Stimulated activated naive B cell treated with anti-CD40 and anti-IgM and Interleukin-4, amounts not matched to agents 10 μg/mL and 1 μg/mL and 100 μg/mL, for 72 hours (primary cell): ENCODE results near the gene AQP1.

ENCODE experiments used
- ATAC-seq, 2 donors: fragments of 150-1000 bp; cut with Tn5 transposase; replicated peaks; 2 replicates each; pipeline ENCODE4 v1.10.0; 2021; ENCODE audit warnings: moderate library complexity in 1 of 2
- DNase-seq: peaks from one replicate; pipeline ENCODE4 v3.0.0; 2021
- H3K27ac Mint-ChIP-seq: one replicate; pipeline ENCODE4 v1.8.0; 2022; ENCODE audit warnings: mild to moderate bottlenecking, mixed read lengths
- H3K27me3 Mint-ChIP-seq, 2 donors: one replicate each; pipeline ENCODE4 v1.8.0; 2022; ENCODE audit warnings: mixed read lengths in 2 of 2
- H3K36me3 Mint-ChIP-seq, 2 donors: one replicate each; pipeline ENCODE4 v1.8.0; 2022; ENCODE audit warnings: mixed read lengths in 2 of 2, mild to moderate bottlenecking in 1 of 2
- H3K4me1 Mint-ChIP-seq, 2 donors: one replicate each; pipeline ENCODE4 v1.8.0; 2022; ENCODE audit warnings: mixed read lengths in 2 of 2, mild to moderate bottlenecking in 1 of 2
- H3K4me3 Mint-ChIP-seq, 2 donors: one replicate each; pipeline ENCODE4 v1.8.0; 2022; ENCODE audit warnings: mild to moderate bottlenecking in 2 of 2, mixed read lengths in 2 of 2, moderate library complexity in 1 of 2
- H3K9me3 Mint-ChIP-seq, 2 donors: one replicate each; pipeline ENCODE4 v1.8.0; 2022; ENCODE audit warnings: mixed read lengths in 2 of 2, mild to moderate bottlenecking in 1 of 2

AQP1 gene

DNA sequence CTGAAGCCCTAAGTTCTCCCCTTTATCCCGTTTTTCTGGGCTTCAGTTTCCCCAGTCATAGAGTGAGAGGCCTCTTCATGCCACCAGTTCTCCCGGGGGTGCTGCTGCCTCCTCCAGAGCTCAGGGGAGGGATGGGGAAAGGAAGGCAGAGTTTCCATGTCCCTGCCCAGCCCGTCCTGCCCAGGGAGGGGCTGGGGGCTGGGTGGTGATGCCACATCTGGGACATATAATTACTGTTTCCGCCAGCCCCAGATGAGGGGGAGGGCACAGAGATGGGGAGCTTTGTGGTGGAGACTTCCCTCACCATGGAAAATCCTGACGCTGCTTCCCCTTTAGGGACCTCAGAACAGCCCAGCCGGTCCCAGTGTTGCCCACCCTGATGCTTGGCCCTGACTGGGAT is 4.1 kb downstream of the AQP1 start:
- Mint-ChIP-seq H3K4me3 (no peak overlapping the region), H3K4me1 (peaks cover 0 to under 1% of the 10 kb centered on the region in 2 donors), H3K9me3 (no peaks in the 10 kb centered on the region), H3K27ac (no peak overlapping the region), H3K36me3 (no peaks in the 10 kb centered on the region), H3K27me3 (peaks cover 0 to under 1% of the 10 kb centered on the region in 2 donors)
- DNase-seq (no peak), ATAC-seq (no peak)

DNA sequence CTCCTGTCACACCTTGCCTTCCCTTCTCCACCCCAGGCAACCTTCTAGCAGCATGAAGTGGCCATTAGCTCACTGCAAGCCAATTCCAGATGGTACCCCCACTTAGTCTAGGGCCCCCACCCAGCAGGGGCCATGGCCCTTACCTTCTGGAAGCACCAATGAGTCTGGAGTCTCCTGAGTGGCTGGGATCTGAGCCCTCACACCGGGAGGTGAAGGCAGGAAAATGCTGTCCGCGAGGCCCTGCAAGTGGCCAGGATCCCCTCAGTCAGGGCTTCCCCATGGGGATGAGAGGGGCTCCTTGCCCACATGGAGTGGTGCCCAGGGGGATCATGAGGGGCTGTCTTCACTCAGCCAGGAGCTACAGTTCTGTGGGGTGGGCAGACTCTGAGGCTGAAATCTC is 4.6 kb downstream of the AQP1 start:
- Mint-ChIP-seq H3K27me3 (no peaks in the 10 kb centered on the region), H3K27ac (no peak overlapping the region), H3K9me3 (no peaks in the 10 kb centered on the region), H3K36me3 (no peaks in the 10 kb centered on the region), H3K4me1 (no peaks in the 10 kb centered on the region), H3K4me3 (no peak overlapping the region)
- DNase-seq (no peak), ATAC-seq (no peak)

DNA sequence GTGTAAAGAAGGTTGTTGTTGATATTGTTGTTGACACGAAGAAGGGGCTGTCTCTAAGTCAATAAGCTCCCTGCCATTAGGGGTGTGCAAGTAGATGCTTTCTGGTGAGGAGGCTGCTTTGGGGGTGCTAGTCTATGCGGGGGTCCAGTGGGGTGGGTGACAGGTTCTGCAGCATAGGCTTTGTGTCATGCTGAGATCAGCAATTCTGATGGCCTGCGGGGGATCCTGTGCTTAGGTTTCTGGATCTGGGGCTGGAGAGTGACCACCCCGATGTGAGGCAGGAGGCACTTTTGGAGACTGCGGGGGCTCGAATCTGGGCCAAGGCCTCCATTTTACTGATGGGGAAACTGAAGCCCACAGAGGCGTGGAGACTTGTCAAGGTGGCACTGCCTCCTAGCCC is 5.1 kb downstream of the AQP1 start:
- Mint-ChIP-seq H3K27ac (no peak overlapping the region), H3K27me3 (no peaks in the 10 kb centered on the region), H3K9me3 (no peaks in the 10 kb centered on the region), H3K4me1 (no peaks in the 10 kb centered on the region), H3K4me3 (no peak overlapping the region), H3K36me3 (no peaks in the 10 kb centered on the region)
- ATAC-seq (no peak), DNase-seq (no peak)

DNA sequence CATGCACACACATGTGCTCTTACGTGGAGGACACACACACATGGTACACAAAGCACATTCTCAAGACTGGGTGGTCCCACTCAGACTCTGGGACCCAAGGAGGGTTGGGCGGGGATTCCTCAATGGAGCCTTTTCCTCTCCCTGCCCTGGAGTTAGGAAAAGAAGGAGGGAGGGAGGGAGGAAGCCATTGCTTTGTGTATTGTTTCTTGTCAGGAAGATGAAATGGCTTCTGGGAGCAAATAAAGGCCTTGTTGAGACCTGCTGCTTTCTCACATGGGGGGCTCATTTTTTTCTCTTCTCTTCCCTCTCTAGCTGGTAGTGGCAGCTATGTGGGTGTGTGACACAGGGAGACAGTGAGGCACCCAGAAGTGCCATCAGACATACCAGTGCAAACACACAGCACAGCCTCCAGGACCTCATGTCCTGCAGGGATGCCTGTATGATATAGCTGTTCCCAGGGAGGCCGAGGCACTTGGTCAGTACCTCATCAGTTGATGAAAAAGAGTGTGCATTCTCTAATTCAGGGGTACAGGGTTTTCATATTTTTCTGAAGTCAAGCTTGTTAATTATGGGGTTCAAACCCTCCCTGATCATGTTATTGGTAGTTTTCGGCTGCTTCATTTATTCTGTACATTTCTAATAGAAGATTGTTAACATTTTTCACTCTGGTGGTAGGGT is 5.7 kb downstream of the AQP1 start:
- Mint-ChIP-seq H3K27ac (no peak overlapping the region), H3K36me3 (no peaks in the 10 kb centered on the region), H3K9me3 (no peaks in the 10 kb centered on the region), H3K4me1 (no peaks in the 10 kb centered on the region), H3K27me3 (no peaks in the 10 kb centered on the region), H3K4me3 (no peak overlapping the region)
- ATAC-seq (no peak), DNase-seq (no peak)

DNA sequence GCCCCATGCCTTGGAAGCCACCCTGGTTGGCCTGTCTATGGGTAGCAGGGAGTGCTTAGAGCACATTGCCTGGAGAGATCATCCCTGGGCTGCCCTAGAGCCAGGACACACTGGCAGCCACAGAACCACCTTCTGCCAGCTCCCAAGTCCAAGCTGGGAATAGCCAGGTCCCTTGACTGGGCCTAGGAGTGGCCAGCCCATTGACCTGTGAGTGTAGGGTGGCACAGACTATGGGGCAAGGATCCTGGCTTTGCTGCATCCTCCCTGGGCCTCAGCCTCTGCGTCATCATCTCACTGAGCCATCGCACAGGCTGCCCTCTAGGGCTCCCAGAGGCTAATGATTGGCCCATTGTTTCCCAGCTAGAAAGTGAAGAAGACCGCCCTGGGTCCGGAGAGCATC is 7.0 kb downstream of the AQP1 start:
- Mint-ChIP-seq H3K27me3 (no peaks in the 10 kb centered on the region), H3K27ac (no peak overlapping the region), H3K4me3 (no peak overlapping the region), H3K4me1 (no peaks in the 10 kb centered on the region), H3K9me3 (no peaks in the 10 kb centered on the region), H3K36me3 (no peaks in the 10 kb centered on the region)
- DNase-seq: no peak
- peak in 1 of 2 donors; percentile 13 for ATAC-seq

GRCh38 chr7:30920021-30920583 is 8.4 kb downstream of the AQP1 start:
- ATAC-seq: no peak
- H3K27me3 Mint-ChIP-seq: no peaks in the 10 kb centered on the region
- no peak overlapping the region for H3K27ac Mint-ChIP-seq
- no peaks in the 10 kb centered on the region for H3K9me3 Mint-ChIP-seq
- no peak for DNase-seq
- H3K4me1 Mint-ChIP-seq: no peaks in the 10 kb centered on the region
- no peaks in the 10 kb centered on the region for H3K36me3 Mint-ChIP-seq
- H3K4me3 Mint-ChIP-seq: no peak overlapping the region

DNA sequence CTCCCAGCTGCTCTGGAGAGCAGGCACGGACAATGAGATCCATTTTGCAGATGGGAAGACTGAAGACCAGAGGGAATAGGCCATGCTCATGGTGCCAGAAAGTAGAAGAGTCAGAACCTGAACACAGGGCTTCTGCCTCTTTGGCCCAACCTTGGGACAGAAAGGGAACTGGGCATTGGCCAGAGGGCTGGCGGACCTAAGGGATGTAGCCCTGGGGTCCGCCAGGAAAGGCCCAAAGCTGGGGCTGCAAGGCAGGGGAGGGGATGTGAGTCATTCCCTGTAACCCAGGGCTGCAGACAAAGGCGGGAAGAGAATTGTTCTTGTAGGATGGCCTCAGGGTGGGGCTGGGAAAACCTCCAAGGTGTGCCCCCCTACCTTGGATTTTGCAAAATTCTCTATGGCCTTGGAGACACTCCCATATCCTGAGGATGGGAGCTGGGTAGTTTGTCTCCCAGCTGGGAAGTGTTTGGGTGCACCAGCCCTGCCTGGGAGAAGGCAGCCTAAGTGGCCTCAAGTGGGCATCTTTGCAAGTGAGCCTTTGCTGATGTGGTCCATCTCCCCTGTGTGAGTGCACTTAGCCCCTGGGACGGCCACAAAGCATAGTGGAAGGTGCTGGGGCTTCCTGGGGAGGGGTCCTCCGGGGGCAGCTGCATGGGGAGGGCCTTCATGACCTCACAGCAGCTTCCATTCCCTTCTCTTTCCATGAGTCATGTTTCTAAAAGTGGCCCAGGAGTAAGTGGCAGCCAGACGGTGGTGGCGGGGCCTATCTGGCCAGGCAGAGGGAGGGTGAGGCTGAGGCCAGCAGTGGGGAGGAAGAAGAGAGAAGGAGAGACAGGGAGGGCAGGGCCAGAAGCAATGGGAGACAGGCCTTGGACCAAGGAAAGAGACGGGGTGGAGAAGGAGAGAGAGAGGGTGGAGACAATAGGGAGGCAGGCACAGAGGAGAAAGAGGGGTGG is 9.2 kb downstream of the AQP1 start:
- Mint-ChIP-seq H3K27me3 (no peaks in the 10 kb centered on the region), H3K4me1 (no peaks in the 10 kb centered on the region), H3K4me3 (no peak overlapping the region), H3K36me3 (no peaks in the 10 kb centered on the region), H3K9me3 (no peaks in the 10 kb centered on the region), H3K27ac (no peak overlapping the region)
- no peak for DNase-seq
- ATAC-seq: no peak

GRCh38 chr7:30921540-30922401 is 10.1 kb downstream of the AQP1 start:
- H3K4me1 Mint-ChIP-seq: no peaks in the 10 kb centered on the region
- ATAC-seq (no peak), DNase-seq (no peak)
- H3K27ac Mint-ChIP-seq: no peak overlapping the region
- H3K9me3 Mint-ChIP-seq: peaks cover 0 to 4% of the 10 kb centered on the region in 2 donors
- H3K27me3 Mint-ChIP-seq: no peaks in the 10 kb centered on the region
- H3K36me3 Mint-ChIP-seq: no peaks in the 10 kb centered on the region
- H3K4me3 Mint-ChIP-seq: no peak overlapping the region

DNA sequence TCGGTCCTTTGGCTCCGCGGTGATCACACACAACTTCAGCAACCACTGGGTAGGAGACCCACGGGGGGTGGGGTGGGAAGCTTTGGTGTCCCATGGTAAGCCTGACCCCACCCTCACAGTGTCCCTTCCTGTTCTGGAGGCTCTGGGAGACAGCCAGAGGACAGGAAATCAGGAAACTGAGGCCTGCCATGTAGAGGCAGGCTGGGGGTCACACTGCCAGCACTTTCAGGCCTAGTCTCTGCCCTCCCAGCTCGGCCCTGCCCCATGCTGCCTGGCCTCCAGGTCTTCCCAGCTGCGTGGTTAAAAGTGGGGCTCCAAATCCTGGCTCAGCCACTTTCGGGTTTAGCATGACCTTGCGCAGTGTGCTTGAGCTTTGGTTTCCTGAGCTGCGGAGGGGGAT is 10.9 kb downstream of the AQP1 start:
- no peak overlapping the region for H3K27ac Mint-ChIP-seq
- H3K36me3 Mint-ChIP-seq: no peaks in the 10 kb centered on the region
- no peak overlapping the region for H3K4me3 Mint-ChIP-seq
- H3K4me1 Mint-ChIP-seq: no peaks in the 10 kb centered on the region
- H3K9me3 Mint-ChIP-seq: peaks cover 0 to 9% of the 10 kb centered on the region in 2 donors
- DNase-seq (no peak), ATAC-seq (no peak)
- no peaks in the 10 kb centered on the region for H3K27me3 Mint-ChIP-seq

DNA sequence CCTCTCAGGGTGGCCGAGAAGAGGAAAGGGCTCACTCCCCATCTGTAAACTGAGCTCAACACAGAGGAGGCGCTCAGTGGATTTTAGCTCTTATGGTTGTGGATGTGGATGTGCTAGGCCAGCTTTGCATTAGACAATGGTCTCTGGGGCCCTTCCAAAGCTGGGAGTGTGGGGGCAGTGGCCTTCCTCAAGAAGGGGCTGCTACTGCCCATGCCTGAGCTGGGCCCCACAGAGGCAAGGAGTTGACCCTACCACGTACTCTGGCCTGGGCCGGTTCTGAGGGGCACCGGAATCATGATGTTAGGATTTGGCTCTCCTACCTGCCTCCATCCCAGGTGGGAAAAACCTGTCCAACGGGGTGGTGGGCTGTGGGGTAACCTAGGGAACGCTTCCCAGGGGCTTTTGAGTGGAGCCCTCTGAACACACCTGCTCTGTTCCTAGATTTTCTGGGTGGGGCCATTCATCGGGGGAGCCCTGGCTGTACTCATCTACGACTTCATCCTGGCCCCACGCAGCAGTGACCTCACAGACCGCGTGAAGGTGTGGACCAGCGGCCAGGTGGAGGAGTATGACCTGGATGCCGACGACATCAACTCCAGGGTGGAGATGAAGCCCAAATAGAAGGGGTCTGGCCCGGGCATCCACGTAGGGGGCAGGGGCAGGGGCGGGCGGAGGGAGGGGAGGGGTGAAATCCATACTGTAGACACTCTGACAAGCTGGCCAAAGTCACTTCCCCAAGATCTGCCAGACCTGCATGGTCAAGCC is 11.5 kb downstream of the AQP1 start:
- no peaks in the 10 kb centered on the region for H3K36me3 Mint-ChIP-seq
- no peak overlapping the region for H3K27ac Mint-ChIP-seq
- ATAC-seq (no peak), DNase-seq (no peak)
- H3K27me3 Mint-ChIP-seq: no peaks in the 10 kb centered on the region
- no peak overlapping the region for H3K4me3 Mint-ChIP-seq
- peaks cover 0 to 12% of the 10 kb centered on the region in 2 donors for H3K9me3 Mint-ChIP-seq
- no peaks in the 10 kb centered on the region for H3K4me1 Mint-ChIP-seq

GRCh38 chr7:30923774-30924413 is 12.2 kb downstream of the AQP1 start:
- no peak overlapping the region for H3K4me3 Mint-ChIP-seq
- peaks cover 0 to 12% of the 10 kb centered on the region in 2 donors for H3K9me3 Mint-ChIP-seq
- no peak overlapping the region for H3K27ac Mint-ChIP-seq
- ATAC-seq (no peak), DNase-seq (no peak)
- no peaks in the 10 kb centered on the region for H3K36me3 Mint-ChIP-seq
- no peaks in the 10 kb centered on the region for H3K4me1 Mint-ChIP-seq
- H3K27me3 Mint-ChIP-seq: no peaks in the 10 kb centered on the region

GRCh38 chr7:30924624-30925023 is 13.0 kb downstream of the AQP1 start:
- H3K36me3 Mint-ChIP-seq: no peaks in the 10 kb centered on the region

GRCh38 chr7:30925117-30925516 is 13.5 kb downstream of the AQP1 start:
- Mint-ChIP-seq H3K27ac (no peak overlapping the region), H3K4me1 (no peaks in the 10 kb centered on the region), H3K9me3 (peaks cover 0 to 12% of the 10 kb centered on the region in 2 donors), H3K36me3 (no peaks in the 10 kb centered on the region), H3K27me3 (peaks cover 0 to 5% of the 10 kb centered on the region in 2 donors), H3K4me3 (no peak overlapping the region)
- ATAC-seq: no peak
- DNase-seq: no peak

More at GRCh38 chr7:30924624-30925023, 13.0 kb downstream of the AQP1 start:
- no peak for ATAC-seq
- Mint-ChIP-seq H3K27me3 (peaks cover 0 to 4% of the 10 kb centered on the region in 2 donors), H3K27ac (no peak overlapping the region), H3K9me3 (peaks cover 0 to 12% of the 10 kb centered on the region in 2 donors), H3K4me3 (no peak overlapping the region), H3K4me1 (no peaks in the 10 kb centered on the region)
- DNase-seq: no peak
